WTC11 (cell line): ENCODE data around the gene CEP104. TPM values are rescaled to one million over a fixed set of nuclear protein-coding genes. Genes with fewer than 3 reads are reported as not detected.
"Not testable (repeated sequence)": the region's sequence is repeated elsewhere in the genome, so short reads cannot be mapped to it uniquely, and the experiment has no call there.

Experiments
- ATAC-seq: fragments of 200-7000 bp; cut with Tn5 transposase; 2 replicates; pipeline ENCODE4 v1.10.0; 2021; ENCODE audit warnings: mild to moderate bottlenecking, moderate library complexity
- CTCF ChIA-PET: fragments of 300-600 bp; sonication (Branson Sonifier 250); formaldehyde crosslinking; loops from one replicate; lab custom pipeline; 2021; ENCODE audit warnings: antibody characterized with exemption; lab: Charles Lee
- POLR2A ChIA-PET: fragments of 350-600 bp; sonication (Branson Sonifier 250); formaldehyde crosslinking; loops from one replicate; lab custom pipeline; 2021; ENCODE audit warnings: antibody characterized with exemption; lab: Charles Lee
- DNase-seq: peaks from one replicate; pipeline ENCODE4 v3.0.0; 2021; ENCODE audit warnings: low spot score
- H3K27ac Mint-ChIP-seq: 2 replicates; pipeline ENCODE4 v1.8.0; 2021; ENCODE audit warnings: mixed read lengths
- H3K27me3 Mint-ChIP-seq: 2 replicates; pipeline ENCODE4 v1.8.0; 2021; ENCODE audit warnings: low read depth, mild to moderate bottlenecking, moderate library complexity, mixed read lengths
- H3K36me3 Mint-ChIP-seq: 2 replicates; pipeline ENCODE4 v1.8.0; 2021; ENCODE audit warnings: mixed read lengths
- H3K4me1 Mint-ChIP-seq: 2 replicates; pipeline ENCODE4 v1.8.0; 2022; ENCODE audit warnings: mixed read lengths
- H3K4me3 Mint-ChIP-seq: 2 replicates; pipeline ENCODE4 v1.8.0; 2021; ENCODE audit warnings: mild to moderate bottlenecking, moderate library complexity, mixed read lengths
- H3K9me3 Mint-ChIP-seq: 2 replicates; pipeline ENCODE4 v1.8.0; 2021; ENCODE audit warnings: mixed read lengths
- CBFB ChIP-seq: sonication (generic); formaldehyde crosslinking; IDR thresholded peaks from 2 replicates; pipeline ENCODE4 v1.8.1; 2022; ENCODE audit warnings: mild to moderate bottlenecking, low read depth, missing genetic modification reagents
- GTF2I ChIP-seq: fragments of 250-450 bp; sonication (Bioruptor Pico); conservative IDR thresholded peaks from 2 replicates; pipeline ENCODE4 v1.4.0; 2021; ENCODE audit warnings: mild to moderate bottlenecking
- OVOL2 ChIP-seq: fragments of 250-450 bp; sonication (Bioruptor Pico); IDR thresholded peaks from 2 replicates; pipeline ENCODE4 v1.9.0; 2021; ENCODE audit warnings: mild to moderate bottlenecking, borderline replicate concordance
- RORB ChIP-seq: fragments of 250-450 bp; sonication (Bioruptor Pico); IDR thresholded peaks from 2 replicates; pipeline ENCODE4 v1.9.0; 2021; ENCODE audit warnings: mild to moderate bottlenecking
- TEAD4 ChIP-seq: sonication (generic); formaldehyde crosslinking; IDR thresholded peaks from 2 replicates; pipeline ENCODE4 v1.8.0; 2022; ENCODE audit warnings: mild to moderate bottlenecking, missing genetic modification reagents
- ZBTB21 ChIP-seq: sonication (generic); formaldehyde crosslinking; IDR thresholded peaks from 2 replicates; pipeline ENCODE4 v1.8.1; 2023; ENCODE audit warnings: mild to moderate bottlenecking, missing genetic modification reagents, borderline replicate concordance
- ZNF138 ChIP-seq: sonication (generic); formaldehyde crosslinking; conservative IDR thresholded peaks from 2 replicates; pipeline ENCODE4 v1.8.1; 2022; ENCODE audit warnings: mild to moderate bottlenecking, moderate library complexity, missing genetic modification reagents
- ZNF219 ChIP-seq: sonication (generic); formaldehyde crosslinking; IDR thresholded peaks from 2 replicates; pipeline ENCODE4 v1.8.0; 2023; ENCODE audit warnings: missing genetic modification reagents, mild to moderate bottlenecking, borderline replicate concordance
- ZNF232 ChIP-seq: sonication (generic); formaldehyde crosslinking; IDR thresholded peaks from 2 replicates; pipeline ENCODE4 v1.8.0; 2022; ENCODE audit warnings: mild to moderate bottlenecking, missing genetic modification reagents
- ZNF416 ChIP-seq: fragments of 250-450 bp; sonication (Bioruptor Pico); IDR thresholded peaks from 2 replicates; pipeline ENCODE4 v1.9.0; 2021; ENCODE audit warnings: mild to moderate bottlenecking, inconsistent platforms
- total RNA-seq: library from RNA; stranded (reverse); gene quantifications from 3 replicates; pipeline ENCODE4 v1.2.3, GENCODE V29; 2021
- TF ChIP-seq, protein P1 (sequence below): sonication (generic); formaldehyde crosslinking; IDR thresholded peaks from 2 replicates; pipeline ENCODE4 v1.8.1; 2023; ENCODE audit warnings: mild to moderate bottlenecking, missing genetic modification reagents, moderate library complexity
- TF ChIP-seq, protein P2 (sequence below): sonication (generic); formaldehyde crosslinking; IDR thresholded peaks from 2 replicates; pipeline ENCODE4 v1.8.1; 2022; ENCODE audit warnings: low read depth, missing genetic modification reagents, borderline replicate concordance
- TF ChIP-seq, protein P3 (sequence below): sonication (generic); formaldehyde crosslinking; IDR thresholded peaks from 2 replicates; pipeline ENCODE4 v1.8.0; 2023; ENCODE audit warnings: mild to moderate bottlenecking, missing genetic modification reagents
- TF ChIP-seq, protein P4 (sequence below): sonication (generic); formaldehyde crosslinking; IDR thresholded peaks from 2 replicates; pipeline ENCODE4 v1.8.1; 2023; ENCODE audit warnings: mild to moderate bottlenecking, missing genetic modification reagents, borderline replicate concordance
- TF ChIP-seq, protein P5 (sequence below): sonication (generic); formaldehyde crosslinking; conservative IDR thresholded peaks from 2 replicates; pipeline ENCODE4 v1.8.1; 2022; ENCODE audit warnings: mild to moderate bottlenecking, missing genetic modification reagents
- TF ChIP-seq, protein P6 (sequence below): sonication (generic); formaldehyde crosslinking; IDR thresholded peaks from 2 replicates; pipeline ENCODE4 v1.8.0; 2022; ENCODE audit warnings: missing genetic modification reagents

Gene CEP104
- total RNA-seq, 1 experiment from 2014 or later: 38.0 TPM

DNA sequence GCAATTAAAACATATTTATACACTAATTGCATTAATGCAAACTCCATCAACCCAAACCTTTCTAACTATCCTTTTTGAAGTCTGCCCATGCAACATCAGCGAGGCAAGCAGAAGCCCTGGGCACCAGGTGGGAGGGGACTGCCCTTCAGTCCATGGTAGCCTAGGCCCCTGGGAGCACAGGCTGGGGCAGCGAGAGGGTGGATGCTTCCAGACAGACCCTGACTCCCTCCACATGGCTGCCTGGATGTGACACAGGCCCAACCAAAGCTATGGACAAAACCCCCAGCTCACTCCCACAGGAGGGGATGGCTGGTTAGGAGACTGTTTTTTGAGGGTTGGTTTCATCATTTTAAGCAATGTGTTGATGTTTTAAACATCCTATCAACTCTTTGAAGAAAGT is 42.9 kb downstream of the CEP104 start (continued):
- TF ChIP-seq OVOL2 (CRISPR knock-in tag): no peak
- TF ChIP-seq, protein P1, sequence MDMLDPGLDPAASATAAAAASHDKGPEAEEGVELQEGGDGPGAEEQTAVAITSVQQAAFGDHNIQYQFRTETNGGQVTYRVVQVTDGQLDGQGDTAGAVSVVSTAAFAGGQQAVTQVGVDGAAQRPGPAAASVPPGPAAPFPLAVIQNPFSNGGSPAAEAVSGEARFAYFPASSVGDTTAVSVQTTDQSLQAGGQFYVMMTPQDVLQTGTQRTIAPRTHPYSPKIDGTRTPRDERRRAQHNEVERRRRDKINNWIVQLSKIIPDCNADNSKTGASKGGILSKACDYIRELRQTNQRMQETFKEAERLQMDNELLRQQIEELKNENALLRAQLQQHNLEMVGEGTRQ (CRISPR knock-in tag): no peak

DNA sequence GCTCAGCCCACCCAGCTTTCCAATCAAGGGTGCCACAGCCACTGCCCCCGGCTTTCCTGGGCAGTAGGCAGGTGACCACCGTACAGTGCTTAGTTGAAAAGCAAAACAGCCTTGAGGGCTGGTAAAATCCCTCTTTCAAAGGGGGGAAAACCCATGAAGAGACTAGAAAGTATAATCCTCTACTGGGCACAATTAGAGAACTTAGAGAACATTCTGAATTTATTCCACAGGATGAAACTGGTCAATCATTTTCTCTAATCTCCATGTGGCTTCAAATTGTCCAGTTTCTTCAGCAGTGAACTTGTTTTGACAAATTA is 45.5 kb downstream of the CEP104 start:
- peaks cover 12% of the 10 kb centered on the region for H3K9me3 Mint-ChIP-seq
- no peak overlapping the region for H3K27ac Mint-ChIP-seq
- ATAC-seq (no peak), DNase-seq (no peak)
- TF ChIP-seq, protein P2, sequence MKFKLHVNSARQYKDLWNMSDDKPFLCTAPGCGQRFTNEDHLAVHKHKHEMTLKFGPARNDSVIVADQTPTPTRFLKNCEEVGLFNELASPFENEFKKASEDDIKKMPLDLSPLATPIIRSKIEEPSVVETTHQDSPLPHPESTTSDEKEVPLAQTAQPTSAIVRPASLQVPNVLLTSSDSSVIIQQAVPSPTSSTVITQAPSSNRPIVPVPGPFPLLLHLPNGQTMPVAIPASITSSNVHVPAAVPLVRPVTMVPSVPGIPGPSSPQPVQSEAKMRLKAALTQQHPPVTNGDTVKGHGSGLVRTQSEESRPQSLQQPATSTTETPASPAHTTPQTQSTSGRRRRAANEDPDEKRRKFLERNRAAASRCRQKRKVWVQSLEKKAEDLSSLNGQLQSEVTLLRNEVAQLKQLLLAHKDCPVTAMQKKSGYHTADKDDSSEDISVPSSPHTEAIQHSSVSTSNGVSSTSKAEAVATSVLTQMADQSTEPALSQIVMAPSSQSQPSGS (CRISPR knock-in tag): no peak
- TF ChIP-seq CBFB (CRISPR knock-in tag): no peak
- no peak for TF ChIP-seq GTF2I (CRISPR knock-in tag)
- no peak for TF ChIP-seq ZNF219
- no peak for TF ChIP-seq RORB (CRISPR knock-in tag)
- TF ChIP-seq, protein P3, sequence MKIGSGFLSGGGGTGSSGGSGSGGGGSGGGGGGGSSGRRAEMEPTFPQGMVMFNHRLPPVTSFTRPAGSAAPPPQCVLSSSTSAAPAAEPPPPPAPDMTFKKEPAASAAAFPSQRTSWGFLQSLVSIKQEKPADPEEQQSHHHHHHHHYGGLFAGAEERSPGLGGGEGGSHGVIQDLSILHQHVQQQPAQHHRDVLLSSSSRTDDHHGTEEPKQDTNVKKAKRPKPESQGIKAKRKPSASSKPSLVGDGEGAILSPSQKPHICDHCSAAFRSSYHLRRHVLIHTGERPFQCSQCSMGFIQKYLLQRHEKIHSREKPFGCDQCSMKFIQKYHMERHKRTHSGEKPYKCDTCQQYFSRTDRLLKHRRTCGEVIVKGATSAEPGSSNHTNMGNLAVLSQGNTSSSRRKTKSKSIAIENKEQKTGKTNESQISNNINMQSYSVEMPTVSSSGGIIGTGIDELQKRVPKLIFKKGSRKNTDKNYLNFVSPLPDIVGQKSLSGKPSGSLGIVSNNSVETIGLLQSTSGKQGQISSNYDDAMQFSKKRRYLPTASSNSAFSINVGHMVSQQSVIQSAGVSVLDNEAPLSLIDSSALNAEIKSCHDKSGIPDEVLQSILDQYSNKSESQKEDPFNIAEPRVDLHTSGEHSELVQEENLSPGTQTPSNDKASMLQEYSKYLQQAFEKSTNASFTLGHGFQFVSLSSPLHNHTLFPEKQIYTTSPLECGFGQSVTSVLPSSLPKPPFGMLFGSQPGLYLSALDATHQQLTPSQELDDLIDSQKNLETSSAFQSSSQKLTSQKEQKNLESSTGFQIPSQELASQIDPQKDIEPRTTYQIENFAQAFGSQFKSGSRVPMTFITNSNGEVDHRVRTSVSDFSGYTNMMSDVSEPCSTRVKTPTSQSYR: no peak
- ChIA-PET POLR2A (no interaction called here), CTCF (interaction anchor here (0.7 to 1.9 kb wide), 6 partner anchors 10 to 36 kb away, joined by 3 to 9 read pairs (median 4); partner anchors contain the start of gene LRRC47)
- H3K27me3 Mint-ChIP-seq: peaks cover 3% of the 10 kb centered on the region; the same call in 1 of the 2 replicates
- H3K4me1 Mint-ChIP-seq: peaks cover 2% of the 10 kb centered on the region
- H3K36me3 Mint-ChIP-seq: peaks cover 4% of the 10 kb centered on the region; the same call in 1 of the 2 replicates
- H3K4me3 Mint-ChIP-seq: no peak overlapping the region

DNA sequence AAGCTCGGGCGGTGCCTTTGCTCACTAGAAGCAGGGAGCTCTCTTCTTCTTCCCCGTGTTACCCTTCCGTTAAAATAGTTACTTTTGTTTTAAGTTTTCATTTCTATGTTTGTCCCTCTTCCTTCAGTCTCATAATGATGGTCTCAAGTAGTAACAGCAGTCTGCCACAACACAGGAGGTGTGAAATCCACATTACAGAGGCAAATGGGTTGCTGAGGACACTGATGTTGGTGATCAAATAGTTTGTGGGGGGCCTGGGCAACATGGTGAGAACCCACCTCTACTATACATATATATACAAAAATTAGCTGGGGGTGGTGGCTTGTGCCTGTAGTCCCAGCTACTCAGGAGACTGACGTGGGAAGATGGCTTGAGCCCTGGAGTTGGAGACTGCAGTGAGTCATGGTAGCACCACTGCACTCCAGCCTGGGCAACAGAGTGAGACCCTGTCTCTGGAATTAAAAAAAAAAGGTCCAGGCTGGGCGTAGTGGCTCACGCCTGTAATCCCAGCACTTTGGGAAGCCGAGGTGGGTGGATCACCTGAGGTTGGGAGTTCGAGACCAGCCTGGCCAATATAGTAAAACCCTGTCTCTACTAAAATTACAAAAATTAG is 46.8 kb downstream of the CEP104 start:
- POLR2A ChIA-PET: interaction anchor here (0.7 kb wide), 1 partner anchor 9 kb away, joined by 3 read pairs; no protein-coding TSS in a partner anchor
- peaks cover 25% of the 10 kb centered on the region for H3K9me3 Mint-ChIP-seq
- not testable (repeated sequence) for H3K4me3 Mint-ChIP-seq, DNase-seq, H3K27ac Mint-ChIP-seq, H3K4me1 Mint-ChIP-seq, ATAC-seq, H3K27me3 Mint-ChIP-seq
- H3K36me3 Mint-ChIP-seq: peaks cover 13% of the 10 kb centered on the region; the same call in 1 of the 2 replicates
- CTCF ChIA-PET: interaction anchor here (0.6 to 1.9 kb wide), 6 partner anchors 9 to 653 kb away, joined by 3 to 9 read pairs (median 4); no protein-coding TSS in a partner anchor

DNA sequence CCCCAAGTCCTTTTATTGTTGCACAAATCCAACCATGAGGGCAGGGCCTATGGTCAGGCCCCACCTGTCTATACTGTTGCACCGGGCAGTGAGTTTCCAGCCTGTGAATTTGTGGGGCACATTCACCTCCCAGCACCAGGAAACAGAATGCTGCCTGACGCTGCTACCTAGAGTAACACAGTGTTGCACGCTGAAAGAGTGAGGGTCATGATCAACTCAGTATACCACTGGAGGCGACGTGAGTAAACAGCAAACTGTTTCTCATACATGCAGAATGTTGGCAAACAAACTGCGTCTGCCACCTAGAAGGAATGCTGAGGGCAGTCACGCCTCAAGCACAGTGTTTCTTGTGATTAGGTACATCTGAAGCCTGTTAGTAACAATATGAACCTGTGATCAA is 47.3 kb downstream of the CEP104 start:
- H3K27me3 Mint-ChIP-seq: peaks cover 13% of the 10 kb centered on the region
- H3K4me3 Mint-ChIP-seq: no peak overlapping the region
- H3K9me3 Mint-ChIP-seq: peaks cover 31% of the 10 kb centered on the region
- no peak for DNase-seq
- ChIA-PET POLR2A (no interaction called here), CTCF (interaction anchor here (1.9 kb wide), 1 partner anchor 16 kb away, joined by 7 read pairs; no protein-coding TSS in a partner anchor)
- H3K4me1 Mint-ChIP-seq: peaks cover 2% of the 10 kb centered on the region
- ATAC-seq: no peak
- no peak overlapping the region for H3K27ac Mint-ChIP-seq
- H3K36me3 Mint-ChIP-seq: peaks cover 13% of the 10 kb centered on the region; the same call in 1 of the 2 replicates
- TF ChIP-seq TEAD4 (CRISPR knock-in tag) (no peak), ZNF416 (CRISPR knock-in tag) (no peak), ZNF138 (CRISPR knock-in tag) (no peak), ZBTB21 (no peak), ZNF232 (no peak)
- TF ChIP-seq, protein P4, sequence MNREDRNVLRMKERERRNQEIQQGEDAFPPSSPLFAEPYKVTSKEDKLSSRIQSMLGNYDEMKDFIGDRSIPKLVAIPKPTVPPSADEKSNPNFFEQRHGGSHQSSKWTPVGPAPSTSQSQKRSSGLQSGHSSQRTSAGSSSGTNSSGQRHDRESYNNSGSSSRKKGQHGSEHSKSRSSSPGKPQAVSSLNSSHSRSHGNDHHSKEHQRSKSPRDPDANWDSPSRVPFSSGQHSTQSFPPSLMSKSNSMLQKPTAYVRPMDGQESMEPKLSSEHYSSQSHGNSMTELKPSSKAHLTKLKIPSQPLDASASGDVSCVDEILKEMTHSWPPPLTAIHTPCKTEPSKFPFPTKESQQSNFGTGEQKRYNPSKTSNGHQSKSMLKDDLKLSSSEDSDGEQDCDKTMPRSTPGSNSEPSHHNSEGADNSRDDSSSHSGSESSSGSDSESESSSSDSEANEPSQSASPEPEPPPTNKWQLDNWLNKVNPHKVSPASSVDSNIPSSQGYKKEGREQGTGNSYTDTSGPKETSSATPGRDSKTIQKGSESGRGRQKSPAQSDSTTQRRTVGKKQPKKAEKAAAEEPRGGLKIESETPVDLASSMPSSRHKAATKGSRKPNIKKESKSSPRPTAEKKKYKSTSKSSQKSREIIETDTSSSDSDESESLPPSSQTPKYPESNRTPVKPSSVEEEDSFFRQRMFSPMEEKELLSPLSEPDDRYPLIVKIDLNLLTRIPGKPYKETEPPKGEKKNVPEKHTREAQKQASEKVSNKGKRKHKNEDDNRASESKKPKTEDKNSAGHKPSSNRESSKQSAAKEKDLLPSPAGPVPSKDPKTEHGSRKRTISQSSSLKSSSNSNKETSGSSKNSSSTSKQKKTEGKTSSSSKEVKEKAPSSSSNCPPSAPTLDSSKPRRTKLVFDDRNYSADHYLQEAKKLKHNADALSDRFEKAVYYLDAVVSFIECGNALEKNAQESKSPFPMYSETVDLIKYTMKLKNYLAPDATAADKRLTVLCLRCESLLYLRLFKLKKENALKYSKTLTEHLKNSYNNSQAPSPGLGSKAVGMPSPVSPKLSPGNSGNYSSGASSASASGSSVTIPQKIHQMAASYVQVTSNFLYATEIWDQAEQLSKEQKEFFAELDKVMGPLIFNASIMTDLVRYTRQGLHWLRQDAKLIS (CRISPR knock-in tag): no peak
- TF ChIP-seq, protein P5, sequence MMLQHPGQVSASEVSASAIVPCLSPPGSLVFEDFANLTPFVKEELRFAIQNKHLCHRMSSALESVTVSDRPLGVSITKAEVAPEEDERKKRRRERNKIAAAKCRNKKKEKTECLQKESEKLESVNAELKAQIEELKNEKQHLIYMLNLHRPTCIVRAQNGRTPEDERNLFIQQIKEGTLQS (CRISPR knock-in tag): no peak
- TF ChIP-seq, protein P6, sequence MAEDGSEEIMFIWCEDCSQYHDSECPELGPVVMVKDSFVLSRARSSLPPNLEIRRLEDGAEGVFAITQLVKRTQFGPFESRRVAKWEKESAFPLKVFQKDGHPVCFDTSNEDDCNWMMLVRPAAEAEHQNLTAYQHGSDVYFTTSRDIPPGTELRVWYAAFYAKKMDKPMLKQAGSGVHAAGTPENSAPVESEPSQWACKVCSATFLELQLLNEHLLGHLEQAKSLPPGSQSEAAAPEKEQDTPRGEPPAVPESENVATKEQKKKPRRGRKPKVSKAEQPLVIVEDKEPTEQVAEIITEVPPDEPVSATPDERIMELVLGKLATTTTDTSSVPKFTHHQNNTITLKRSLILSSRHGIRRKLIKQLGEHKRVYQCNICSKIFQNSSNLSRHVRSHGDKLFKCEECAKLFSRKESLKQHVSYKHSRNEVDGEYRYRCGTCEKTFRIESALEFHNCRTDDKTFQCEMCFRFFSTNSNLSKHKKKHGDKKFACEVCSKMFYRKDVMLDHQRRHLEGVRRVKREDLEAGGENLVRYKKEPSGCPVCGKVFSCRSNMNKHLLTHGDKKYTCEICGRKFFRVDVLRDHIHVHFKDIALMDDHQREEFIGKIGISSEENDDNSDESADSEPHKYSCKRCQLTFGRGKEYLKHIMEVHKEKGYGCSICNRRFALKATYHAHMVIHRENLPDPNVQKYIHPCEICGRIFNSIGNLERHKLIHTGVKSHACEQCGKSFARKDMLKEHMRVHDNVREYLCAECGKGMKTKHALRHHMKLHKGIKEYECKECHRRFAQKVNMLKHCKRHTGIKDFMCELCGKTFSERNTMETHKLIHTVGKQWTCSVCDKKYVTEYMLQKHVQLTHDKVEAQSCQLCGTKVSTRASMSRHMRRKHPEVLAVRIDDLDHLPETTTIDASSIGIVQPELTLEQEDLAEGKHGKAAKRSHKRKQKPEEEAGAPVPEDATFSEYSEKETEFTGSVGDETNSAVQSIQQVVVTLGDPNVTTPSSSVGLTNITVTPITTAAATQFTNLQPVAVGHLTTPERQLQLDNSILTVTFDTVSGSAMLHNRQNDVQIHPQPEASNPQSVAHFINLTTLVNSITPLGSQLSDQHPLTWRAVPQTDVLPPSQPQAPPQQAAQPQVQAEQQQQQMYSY (CRISPR knock-in tag): no peak
